ENCODE data around the gene RGP1. TPM values are rescaled to one million over a fixed set of nuclear protein-coding genes. Genes with fewer than 3 reads are reported as not detected.

The RGP1 gene
- polyA plus RNA-seq, 1 donor (not counting 4 experiments of a cell fraction or from before 2014, with no cell fraction given), result 18.3 TPM

DNA sequence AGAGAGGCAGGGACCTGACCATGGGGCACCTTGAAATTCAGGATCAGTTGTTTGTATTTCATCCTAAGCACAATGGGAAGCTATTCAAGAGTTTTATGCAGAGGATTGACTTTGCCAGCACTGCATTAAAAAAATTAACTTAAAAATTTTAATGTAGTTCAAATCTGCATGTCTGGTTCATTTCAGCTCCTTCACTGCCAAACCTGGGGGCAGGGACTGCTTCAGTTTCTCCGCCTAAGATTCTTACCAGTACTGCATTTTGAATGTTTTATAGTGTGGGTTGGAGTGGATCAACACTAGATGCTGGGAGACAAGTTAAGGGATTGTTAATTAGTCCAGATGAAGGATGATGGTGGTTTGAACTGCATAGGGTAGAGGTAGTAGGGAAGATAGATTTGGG lies 20.7 kb downstream of the RGP1 start:
- no peak for FAIRE-seq
- Histone ChIP-seq H4K20me1 (ENCODE audit: control insufficient read depth, extremely low read depth, insufficient read depth, low read length) (no peaks in the 10 kb centered on the region), H3K4me1 (ENCODE audit: control insufficient read depth, extremely low read depth, insufficient read depth, low read length) (peaks cover 11% of the 10 kb centered on the region), H3K9ac (ENCODE audit: control insufficient read depth, extremely low read depth, insufficient read depth, low read length) (no peak overlapping the region), H3K27ac (ENCODE audit: control insufficient read depth, insufficient read depth, low read length) (no peak overlapping the region), H3K27me3 (ENCODE audit: control insufficient read depth, extremely low read depth, insufficient read depth, low read length) (no peaks in the 10 kb centered on the region), H3K4me2 (ENCODE audit: control insufficient read depth, extremely low read depth, insufficient read depth, low read depth, low read length) (no peak overlapping the region), H3K79me2 (ENCODE audit: control insufficient read depth, insufficient read depth, low read length) (no peaks in the 10 kb centered on the region), H3K9me3 (ENCODE audit: control insufficient read depth, low read depth, low read length) (no peaks in the 10 kb centered on the region), H3K36me3 (ENCODE audit: control insufficient read depth in 2 of 2, extremely low read depth in 1 of 2, insufficient read depth in 2 of 2, low read length in 2 of 2) (no peaks in the 10 kb centered on the region), H3K4me3 (ENCODE audit: control insufficient read depth in 2 of 3, extremely low read depth in 1 of 3, insufficient read depth in 2 of 3, low read depth in 1 of 3, low read length in 3 of 3) (no peak overlapping the region), H3K9me1 (ENCODE audit: control insufficient read depth, extremely low read depth, insufficient read depth, low read length) (no peaks in the 10 kb centered on the region), H2AFZ (ENCODE audit: control insufficient read depth, low read length) (no peak overlapping the region)
- DNase-seq (ENCODE audit: low read depth, low spot score), result no peak
- TF ChIP-seq EZH2 (IDR thresholded peaks at IDR 0.05; ENCODE audit: low read length), result no peak
- TF ChIP-seq, protein P1, sequence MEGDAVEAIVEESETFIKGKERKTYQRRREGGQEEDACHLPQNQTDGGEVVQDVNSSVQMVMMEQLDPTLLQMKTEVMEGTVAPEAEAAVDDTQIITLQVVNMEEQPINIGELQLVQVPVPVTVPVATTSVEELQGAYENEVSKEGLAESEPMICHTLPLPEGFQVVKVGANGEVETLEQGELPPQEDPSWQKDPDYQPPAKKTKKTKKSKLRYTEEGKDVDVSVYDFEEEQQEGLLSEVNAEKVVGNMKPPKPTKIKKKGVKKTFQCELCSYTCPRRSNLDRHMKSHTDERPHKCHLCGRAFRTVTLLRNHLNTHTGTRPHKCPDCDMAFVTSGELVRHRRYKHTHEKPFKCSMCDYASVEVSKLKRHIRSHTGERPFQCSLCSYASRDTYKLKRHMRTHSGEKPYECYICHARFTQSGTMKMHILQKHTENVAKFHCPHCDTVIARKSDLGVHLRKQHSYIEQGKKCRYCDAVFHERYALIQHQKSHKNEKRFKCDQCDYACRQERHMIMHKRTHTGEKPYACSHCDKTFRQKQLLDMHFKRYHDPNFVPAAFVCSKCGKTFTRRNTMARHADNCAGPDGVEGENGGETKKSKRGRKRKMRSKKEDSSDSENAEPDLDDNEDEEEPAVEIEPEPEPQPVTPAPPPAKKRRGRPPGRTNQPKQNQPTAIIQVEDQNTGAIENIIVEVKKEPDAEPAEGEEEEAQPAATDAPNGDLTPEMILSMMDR (optimal IDR thresholded peaks at IDR 0.05 in 1 of 3, IDR thresholded peaks at IDR 0.05 in 1 of 3, conservative IDR thresholded peaks at IDR 0.05 in 1 of 3; ENCODE audit: extremely low read depth in 1 of 3, insufficient read depth in 2 of 3, low read length in 3 of 3), result no peak
- dilution Hi-C loops (cut with MboI; ENCODE audit: extremely low pct_ligation_motif_present, low sequenced_read_pairs), result no loop called here

DNA sequence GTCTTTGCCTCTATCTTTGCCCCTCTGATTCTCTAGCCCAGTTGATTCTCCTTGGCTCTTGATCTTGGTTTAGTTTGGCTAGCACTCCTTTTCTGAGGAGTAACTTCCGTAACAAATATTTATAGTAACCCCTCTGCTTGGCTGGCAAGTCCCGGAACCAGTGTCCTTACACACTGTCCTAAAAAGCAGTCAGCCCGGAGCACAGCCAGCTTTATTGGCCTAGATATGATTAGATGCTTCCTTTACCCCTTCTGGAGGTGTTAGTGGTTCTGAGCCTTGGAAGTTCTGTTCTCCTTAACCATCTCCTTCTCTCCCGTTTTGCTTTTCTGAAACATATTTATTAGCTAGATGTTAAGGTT lies 22.0 kb downstream of the RGP1 start:
- Histone ChIP-seq H3K9me1 (ENCODE audit: control insufficient read depth, extremely low read depth, insufficient read depth, low read length) (no peaks in the 10 kb centered on the region), H2AFZ (ENCODE audit: control insufficient read depth, low read length) (no peak overlapping the region), H3K79me2 (ENCODE audit: control insufficient read depth, insufficient read depth, low read length) (no peaks in the 10 kb centered on the region), H4K20me1 (ENCODE audit: control insufficient read depth, extremely low read depth, insufficient read depth, low read length) (no peaks in the 10 kb centered on the region), H3K27ac (ENCODE audit: control insufficient read depth, insufficient read depth, low read length) (no peak overlapping the region), H3K9ac (ENCODE audit: control insufficient read depth, extremely low read depth, insufficient read depth, low read length) (no peak overlapping the region), H3K4me3 (ENCODE audit: control insufficient read depth in 2 of 3, extremely low read depth in 1 of 3, insufficient read depth in 2 of 3, low read depth in 1 of 3, low read length in 3 of 3) (no peak overlapping the region), H3K4me2 (ENCODE audit: control insufficient read depth, extremely low read depth, insufficient read depth, low read depth, low read length) (no peak overlapping the region), H3K9me3 (ENCODE audit: control insufficient read depth, low read depth, low read length) (no peaks in the 10 kb centered on the region), H3K4me1 (ENCODE audit: control insufficient read depth, extremely low read depth, insufficient read depth, low read length) (peaks cover 11% of the 10 kb centered on the region), H3K27me3 (ENCODE audit: control insufficient read depth, extremely low read depth, insufficient read depth, low read length) (no peaks in the 10 kb centered on the region), H3K36me3 (ENCODE audit: control insufficient read depth in 2 of 2, extremely low read depth in 1 of 2, insufficient read depth in 2 of 2, low read length in 2 of 2) (no peaks in the 10 kb centered on the region)
- dilution Hi-C loops (cut with MboI; ENCODE audit: extremely low pct_ligation_motif_present, low sequenced_read_pairs), result no loop called here
- DNase-seq (ENCODE audit: low read depth, low spot score) (no peak), FAIRE-seq (no peak)
- no peak for TF ChIP-seq EZH2 (IDR thresholded peaks at IDR 0.05; ENCODE audit: low read length)
- TF ChIP-seq, protein P1 (optimal IDR thresholded peaks at IDR 0.05 in 1 of 3, IDR thresholded peaks at IDR 0.05 in 1 of 3, conservative IDR thresholded peaks at IDR 0.05 in 1 of 3; ENCODE audit: extremely low read depth in 1 of 3, insufficient read depth in 2 of 3, low read length in 3 of 3), result no peak

All from keratinocyte (primary cell).